K562 (cell line): Measurements from ENCODE around the gene INO80D. TPM values are rescaled to one million over a fixed set of nuclear protein-coding genes. Genes with fewer than 3 reads are reported as not detected.

Experiments used
- ATAC-seq: fragments of 200-7000 bp; cut with Tn5 transposase; 3 replicates; pipeline ENCODE4 v1.9.1; 2020; ENCODE audit warnings: moderate library complexity
- BruUV-seq: library from RNA; stranded (reverse); fragments of 400-500 nt; replicated peaks from 2 replicates; lab custom pipeline; 2021; lab: Mats Ljungman, UMichigan
- CTCF ChIA-PET: fragments of 300-600 bp; formaldehyde crosslinking; extraction: SDS; loops from one replicate; lab custom pipeline; 2021; ENCODE audit warnings: low intra/inter-chr PET ratio; lab: Yijun Ruan, JAX
- POLR2A ChIA-PET: fragments of 300-600, 350-650 bp; sonication (Branson Sonifier 250); formaldehyde crosslinking; extraction: SDS; loops from one replicate; lab custom pipeline; 2021; ENCODE audit warnings: antibody characterized with exemption, inconsistent platforms; lab: Yijun Ruan, JAX
- DNase-seq, 4 experiments: peaks; one replicate each; pipeline versions ENCODE4 v3.0.0 to v3.0.0-alpha.2; 2011 to 2018; ENCODE audit warnings: low spot score in 3 of 4, mixed read lengths in 3 of 4; ENCODE audit errors: extremely low read depth in 1 of 4
- FAIRE-seq: peaks from 2 replicates; lab custom pipeline; 2011; peaks lifted over from hg19 to GRCh38; lab: Jason Lieb, UNC
- H2AFZ ChIP-seq: 2 replicates; pipeline ENCODE4 v1.6.0; 2011; ENCODE audit warnings: low read depth, low read length, control low read depth, inconsistent platforms
- H3K27ac ChIP-seq: fragments of 200-600 bp; 3 replicates; pipeline ENCODE4 v1.8.0; 2011; ENCODE audit warnings: low read depth, mild to moderate bottlenecking, control low read depth, inconsistent platforms, low read length, moderate library complexity, mixed read lengths; ENCODE audit errors: extremely low read depth
- H3K27me3 ChIP-seq, 2 experiments: fragments of 300-600 bp in 1 of 2; 2 replicates in 1 of 2; 3 replicates in 1 of 2; pipeline versions ENCODE4 v1.6.0 to v1.8.0; 2011; ENCODE audit warnings: inconsistent platforms in 2 of 2, low read length in 2 of 2, mild to moderate bottlenecking in 1 of 2, mixed read lengths in 1 of 2, moderate library complexity in 1 of 2; ENCODE audit not compliant: control insufficient read depth in 2 of 2, insufficient read depth in 2 of 2
- H3K36me3 ChIP-seq: fragments of 300-600 bp; 3 replicates; pipeline ENCODE4 v1.8.0; 2011; ENCODE audit warnings: mild to moderate bottlenecking, low read length, inconsistent platforms; ENCODE audit not compliant: control insufficient read depth, insufficient read depth
- H3K4me1 ChIP-seq, 2 experiments: fragments of 200-600 bp in 1 of 2; replicated peaks in 1 of 2; 2 replicates in 1 of 2; 3 replicates in 1 of 2; pipeline versions ENCODE4 v1.5.1 to v1.8.0; 2011; ENCODE audit warnings: inconsistent platforms in 2 of 2, low read length in 2 of 2, mild to moderate bottlenecking in 1 of 2, mixed read lengths in 1 of 2, moderate library complexity in 1 of 2; ENCODE audit not compliant: control insufficient read depth in 2 of 2, insufficient read depth in 2 of 2
- H3K4me2 ChIP-seq: 2 replicates; pipeline ENCODE4 v1.6.1; 2011; ENCODE audit warnings: low read length, control low read depth, inconsistent platforms, mixed read lengths; ENCODE audit not compliant: insufficient read depth
- H3K4me3 ChIP-seq: fragments of 200-600 bp; sonication (generic), shearing (Covaris generic); 2 replicates; pipeline ENCODE4 v1.5.1; 2016; ENCODE audit warnings: control low read depth, inconsistent platforms
- H3K79me2 ChIP-seq: fragments of 200-600 bp; 3 replicates; pipeline ENCODE4 v1.8.0; 2011; ENCODE audit warnings: low read length, inconsistent platforms; ENCODE audit not compliant: control insufficient read depth, insufficient read depth
- H3K9ac ChIP-seq, 2 experiments: 2 replicates each; pipeline versions ENCODE4 v1.6.0 to v1.6.1; 2011; ENCODE audit warnings: low read depth in 2 of 2, low read length in 2 of 2, control low read depth in 1 of 2, inconsistent platforms in 1 of 2, mild to moderate bottlenecking in 1 of 2, mixed read lengths in 1 of 2; ENCODE audit not compliant: insufficient read depth in 1 of 2
- H3K9me1 ChIP-seq: one replicate; pipeline ENCODE4 v1.6.0; 2011; ENCODE audit warnings: inconsistent platforms, mild to moderate bottlenecking, low read length, moderate library complexity; ENCODE audit not compliant: control insufficient read depth, insufficient read depth
- H3K9me3 ChIP-seq: replicated peaks from 2 replicates; pipeline ENCODE4 v1.5.1; 2011; ENCODE audit warnings: low read depth, low read length, inconsistent platforms; ENCODE audit not compliant: control insufficient read depth, insufficient read depth
- H4K20me1 ChIP-seq: replicated peaks from 2 replicates; pipeline ENCODE4 v1.6.1; 2011; ENCODE audit warnings: low read length, inconsistent platforms, mixed read lengths; ENCODE audit not compliant: control insufficient read depth, insufficient read depth
- HDAC3 ChIP-seq: fragments of 450-650 bp; IDR thresholded peaks from 2 replicates; pipeline ENCODE4 v1.6.1; 2018; ENCODE audit warnings: borderline replicate concordance, mild to moderate bottlenecking, moderate library complexity; ENCODE audit not compliant: partially characterized antibody
- MTA2 ChIP-seq: fragments of 450-650 bp; IDR thresholded peaks from 2 replicates; pipeline ENCODE4 v1.6.1; 2016; ENCODE audit warnings: low read depth
- ZNF124 ChIP-seq: sonication (generic); formaldehyde crosslinking; IDR thresholded peaks from 2 replicates; pipeline ENCODE4 v1.8.1; 2022; ENCODE audit warnings: missing genetic modification reagents
- WGBS: fragments of 100-300 bp; shearing (Covaris generic); methylation state at CpG from one replicate; pipeline ENCODE4 v1.1.6; 2016; ENCODE audit warnings: low coverage, mixed read lengths; ENCODE audit not compliant: insufficient coverage; ENCODE audit errors: missing lambda C conversion rate; 5-methylcytosine and 5-hydroxymethylcytosine counted together
- in situ Hi-C: fragments of 300-500 bp; cut with MboI; formaldehyde crosslinking; loops from 4 replicates; pipeline ENCODE4 v1.15.0; 2018; ENCODE audit warnings: inconsistent platforms, mixed read lengths
- intact Hi-C: fragments of 100-400 bp; cut with micrococcal nuclease; formaldehyde crosslinking; loops from 2 replicates; pipeline ENCODE4 v1.14.2; 2022
- polyA plus RNA-seq, 8 experiments: library from polyadenylated mRNA; depleted of rRNA in 4 of 8; stranded (reverse) in 5 of 8; unstranded in 3 of 8; fragments of >200 nt; fragmentation: Nextera tagmentation in 2 of 8; fragmentation: Illumina TruSeq in 1 of 8; extraction: Ambion mirVana in 2 of 8; extraction: Trizol in 1 of 8; gene quantifications; 2 replicates each; pipeline versions ENCODE4 v1.2.1 to v1.2.3, GENCODE V29; 2011 to 2014; ENCODE audit warnings: inconsistent platforms in 1 of 8, missing spikeins in 1 of 8
- total RNA-seq, 7 experiments: library from RNA; depleted of rRNA in 6 of 7; stranded (reverse); fragments of >200 nt in 6 of 7; fragmentation: Illumina TruSeq in 2 of 7; extraction: Trizol in 2 of 7; gene quantifications; 2 replicates each; pipeline versions ENCODE4 v1.2.1 to v1.2.3, GENCODE V29; 2011 to 2021; ENCODE audit warnings: low replicate concordance in 1 of 7
- TF ChIP-seq, protein P1 (sequence below): fragments of 450-650 bp; formaldehyde crosslinking; IDR thresholded peaks from 2 replicates; pipeline ENCODE4 v1.4.0; 2020; ENCODE audit warnings: mild to moderate bottlenecking, moderate library complexity

Gene INO80D
- total and polyA plus RNA-seq, 9 of the 15 experiments (the other 6 are each of a cell fraction or from before 2014, with no cell fraction given) = 0.64 to 8.1 (median 2.9) TPM

DNA sequence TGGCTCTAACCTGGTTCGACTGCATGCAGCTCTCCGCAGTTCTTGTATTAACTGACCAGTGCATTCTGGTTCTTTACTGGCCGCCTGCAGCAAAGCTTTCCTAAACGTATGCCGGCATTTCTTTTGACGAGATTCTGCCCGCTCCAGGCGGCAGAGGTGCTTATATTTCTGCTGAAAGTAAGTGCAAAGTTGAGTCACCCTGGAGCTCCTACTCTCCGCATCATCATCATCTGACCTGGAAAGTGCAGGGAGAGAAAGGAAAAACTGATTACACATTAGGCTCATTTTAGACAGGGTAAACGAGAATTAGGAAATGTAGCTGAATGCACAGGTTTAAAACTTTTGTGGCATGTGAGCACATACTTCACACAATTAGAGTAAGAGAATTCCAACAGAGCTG, 57.9 kb downstream of the INO80D start (continued):
- TF ChIP-seq, protein P1, sequence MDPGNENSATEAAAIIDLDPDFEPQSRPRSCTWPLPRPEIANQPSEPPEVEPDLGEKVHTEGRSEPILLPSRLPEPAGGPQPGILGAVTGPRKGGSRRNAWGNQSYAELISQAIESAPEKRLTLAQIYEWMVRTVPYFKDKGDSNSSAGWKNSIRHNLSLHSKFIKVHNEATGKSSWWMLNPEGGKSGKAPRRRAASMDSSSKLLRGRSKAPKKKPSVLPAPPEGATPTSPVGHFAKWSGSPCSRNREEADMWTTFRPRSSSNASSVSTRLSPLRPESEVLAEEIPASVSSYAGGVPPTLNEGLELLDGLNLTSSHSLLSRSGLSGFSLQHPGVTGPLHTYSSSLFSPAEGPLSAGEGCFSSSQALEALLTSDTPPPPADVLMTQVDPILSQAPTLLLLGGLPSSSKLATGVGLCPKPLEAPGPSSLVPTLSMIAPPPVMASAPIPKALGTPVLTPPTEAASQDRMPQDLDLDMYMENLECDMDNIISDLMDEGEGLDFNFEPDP = no peak

DNA sequence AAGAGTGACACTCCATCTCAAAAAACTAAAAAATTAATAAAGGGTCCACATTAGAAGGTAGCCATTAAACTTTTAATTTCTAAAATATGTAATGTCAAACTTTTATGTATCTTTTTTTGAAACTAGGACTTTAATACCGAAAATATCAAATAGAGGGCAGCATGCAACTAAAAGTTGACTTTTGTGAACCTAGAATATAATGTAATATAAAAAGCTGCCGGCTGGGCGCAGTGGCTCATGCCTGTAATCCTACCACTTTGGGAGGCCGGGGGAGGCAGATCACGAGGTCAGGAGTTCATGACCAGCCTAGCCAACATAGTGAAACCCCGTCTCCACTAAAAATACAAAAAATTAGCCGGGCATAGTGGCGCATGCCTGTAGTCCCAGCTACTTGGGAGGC, 62.8 kb downstream of the INO80D start:
- no peak overlapping the region for H3K9ac ChIP-seq
- ATAC-seq = no peak
- no peak overlapping the region for H3K4me3 ChIP-seq
- no peaks in the 10 kb centered on the region for H3K4me1 ChIP-seq
- no peak for DNase-seq
- H3K27me3 ChIP-seq = no peaks in the 10 kb centered on the region
- H3K9me3 ChIP-seq = no peaks in the 10 kb centered on the region
- H3K36me3 ChIP-seq = peaks cover 26% of the 10 kb centered on the region; the same call in 2 of the 3 replicates
- no peaks in the 10 kb centered on the region for H3K9me1 ChIP-seq
- no peaks in the 10 kb centered on the region for H3K79me2 ChIP-seq
- ChIA-PET CTCF (no interaction called here), POLR2A (interaction anchor here (0.6 kb wide), 1 partner anchor 9 kb away, joined by 4 read pairs; no protein-coding TSS in a partner anchor)
- no peaks in the 10 kb centered on the region for H4K20me1 ChIP-seq
- intact Hi-C loops = no loop called here
- TF ChIP-seq HDAC3 (no peak), ZNF124 (CRISPR knock-in tag) (no peak), MTA2 (no peak)
- in situ Hi-C loops = no loop called here
- no peak overlapping the region for H3K27ac ChIP-seq
- FAIRE-seq = no peak
- WGBS = 69% methylated on average over 5 of the region's 8 CpGs
- H2AFZ ChIP-seq = no peak overlapping the region
- no peak overlapping the region for H3K4me2 ChIP-seq
- no TSS peak for BruUV-seq
